SJSA1 (cell line): ENCODE data around the gene ATP8B4. TPM values are rescaled to one million over a fixed set of nuclear protein-coding genes. Genes with fewer than 3 reads are reported as not detected.

Source experiments
- DNase-seq, 2 experiments: peaks; one replicate each; pipeline ENCODE4 v3.0.0-alpha.2; 2015 to 2020; ENCODE audit warnings: low spot score in 2 of 2, low read depth in 1 of 2
- H3K27ac ChIP-seq: fragments of 250-450 bp; sonication (Bioruptor Pico); 2 replicates; pipeline ENCODE4 v1.5.1; 2020; ENCODE audit warnings: mild to moderate bottlenecking, moderate library complexity
- H3K27me3 ChIP-seq: fragments of 250-450 bp; sonication (Bioruptor Pico); replicated peaks from 2 replicates; pipeline ENCODE4 v1.5.1; 2020; ENCODE audit warnings: mild to moderate bottlenecking, moderate library complexity
- H3K36me3 ChIP-seq: fragments of 250-450 bp; sonication (Bioruptor Pico); 2 replicates; pipeline ENCODE4 v1.5.1; 2020; ENCODE audit warnings: mild to moderate bottlenecking
- H3K4me1 ChIP-seq: fragments of 250-450 bp; sonication (Bioruptor Pico); replicated peaks from 2 replicates; pipeline ENCODE4 v1.6.1; 2021; ENCODE audit warnings: mild to moderate bottlenecking
- H3K4me3 ChIP-seq: fragments of 250-450 bp; sonication (Bioruptor Pico); 2 replicates; pipeline ENCODE4 v1.5.1; 2020; ENCODE audit warnings: mild to moderate bottlenecking
- H3K9me3 ChIP-seq: fragments of 250-450 bp; sonication (Bioruptor Pico); replicated peaks from 2 replicates; pipeline ENCODE4 v1.5.1; 2020; ENCODE audit warnings: mild to moderate bottlenecking
- total RNA-seq: library from RNA; depleted of rRNA; stranded (reverse); fragments of >200 nt; shearing (Covaris generic); gene quantifications from 2 replicates; pipeline ENCODE4 v1.2.3, GENCODE V29; 2014; rRNA removed

ATP8B4 gene
- total RNA-seq, 1 experiment from 2014 or later, result 0.16 TPM

GRCh38 chr15:49824775-49825099 is 294.3 kb downstream of the ATP8B4 start:
- Histone ChIP-seq H3K9me3 (no peaks in the 10 kb centered on the region), H3K36me3 (no peaks in the 10 kb centered on the region), H3K4me1 (peaks cover 4% of the 10 kb centered on the region), H3K4me3 (no peak overlapping the region), H3K27ac (no peak overlapping the region), H3K27me3 (no peaks in the 10 kb centered on the region)
- no peak for DNase-seq

DNA sequence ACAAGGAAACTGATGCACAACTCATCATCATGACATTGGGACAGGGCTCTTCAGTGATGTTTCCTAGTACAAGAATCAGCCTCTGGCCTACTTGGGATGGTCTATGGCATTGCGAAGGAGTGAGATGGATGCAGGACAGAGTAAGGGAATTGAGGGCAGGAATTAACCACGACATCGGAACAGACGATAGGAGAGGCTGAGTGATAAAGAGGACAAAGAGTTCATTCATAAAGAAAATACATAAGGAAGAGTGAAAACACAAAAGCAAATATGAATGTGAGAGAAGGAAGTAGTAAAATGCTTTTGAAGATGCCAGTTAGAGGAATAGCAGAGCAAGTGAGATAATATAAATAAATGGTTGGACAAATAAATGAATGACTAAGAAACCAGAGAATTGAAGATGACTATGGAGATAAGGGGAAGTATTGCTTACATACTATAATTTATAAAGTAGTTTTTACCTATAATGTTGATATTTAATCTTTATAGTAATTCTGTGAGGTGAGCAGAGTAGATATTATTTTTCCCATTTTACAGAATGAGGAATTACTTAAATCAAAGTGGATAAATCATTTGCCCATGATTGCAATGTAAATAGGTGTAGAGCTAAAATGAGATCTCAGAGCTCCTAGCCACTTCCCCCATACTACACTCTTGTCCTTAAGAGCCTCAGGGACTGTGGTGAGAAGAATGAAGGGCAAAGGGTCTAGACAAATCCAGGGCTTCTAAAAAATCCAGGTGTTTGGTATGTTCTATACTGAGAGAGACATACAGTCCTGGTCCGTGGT is 294.9 kb downstream of the ATP8B4 start:
- Histone ChIP-seq H3K27ac (no peak overlapping the region), H3K36me3 (no peaks in the 10 kb centered on the region), H3K27me3 (no peaks in the 10 kb centered on the region), H3K4me1 (peaks cover 4% of the 10 kb centered on the region), H3K4me3 (no peak overlapping the region), H3K9me3 (no peaks in the 10 kb centered on the region)
- no peak for DNase-seq

DNA sequence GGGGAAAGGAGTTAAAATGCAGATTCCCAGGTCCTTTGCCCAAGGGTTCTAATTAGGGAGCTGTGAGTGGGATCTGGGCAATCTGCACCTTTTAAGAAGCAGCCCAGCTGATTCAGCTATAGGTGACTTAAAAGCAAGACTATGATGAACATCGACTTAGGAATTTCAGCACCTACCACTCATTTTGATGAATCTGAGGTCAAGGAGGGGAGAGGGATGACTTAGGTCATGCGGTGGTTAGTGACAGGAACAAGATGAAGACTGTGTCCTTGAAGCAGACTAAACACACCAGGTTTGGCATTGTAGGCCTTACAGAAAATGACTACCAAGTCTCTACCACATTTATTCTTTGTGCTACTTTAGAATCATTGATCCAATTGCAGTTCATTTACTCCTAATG is 301.9 kb downstream of the ATP8B4 start:
- Histone ChIP-seq H3K4me1 (peaks cover 15% of the 10 kb centered on the region; the same call in 1 of the 2 replicates), H3K27me3 (no peaks in the 10 kb centered on the region), H3K36me3 (no peaks in the 10 kb centered on the region), H3K27ac (no peak overlapping the region), H3K9me3 (no peaks in the 10 kb centered on the region), H3K4me3 (no peak overlapping the region)
- DNase-seq, result no peak

- peak; percentile 27 to 44 for DNase-seq
- H3K4me3 ChIP-seq, result no peak overlapping the region
- H3K27ac ChIP-seq, result no peak overlapping the region
These were observed 303.1 kb downstream of the ATP8B4 start for GRCh38 chr15:49815950-49816349.

GRCh38 chr15:49815526-49815925 is 303.5 kb downstream of the ATP8B4 start:
- Histone ChIP-seq H3K27ac (no peak overlapping the region), H3K9me3 (no peaks in the 10 kb centered on the region), H3K4me3 (no peak overlapping the region), H3K27me3 (no peaks in the 10 kb centered on the region), H3K36me3 (no peaks in the 10 kb centered on the region), H3K4me1 (peaks cover 15% of the 10 kb centered on the region; the same call in 1 of the 2 replicates)
- DNase-seq, result no peak

More at GRCh38 chr15:49815950-49816349, 303.1 kb downstream of the ATP8B4 start:
- H3K27me3 ChIP-seq, result no peaks in the 10 kb centered on the region
- H3K4me1 ChIP-seq, result peaks cover 15% of the 10 kb centered on the region; the same call in 1 of the 2 replicates
- H3K9me3 ChIP-seq, result no peaks in the 10 kb centered on the region
- no peaks in the 10 kb centered on the region for H3K36me3 ChIP-seq

- no peaks in the 10 kb centered on the region for H3K9me3 ChIP-seq
- peaks cover 15% of the 10 kb centered on the region; the same call in 1 of the 2 replicates for H3K4me1 ChIP-seq
- DNase-seq, result no peak
- H3K36me3 ChIP-seq, result no peaks in the 10 kb centered on the region
- H3K4me3 ChIP-seq, result no peak overlapping the region
- no peaks in the 10 kb centered on the region for H3K27me3 ChIP-seq
- no peak overlapping the region for H3K27ac ChIP-seq
These were observed 304.3 kb downstream of the ATP8B4 start for GRCh38 chr15:49814709-49815108.

GRCh38 chr15:49813625-49814024 is 305.4 kb downstream of the ATP8B4 start:
- H3K36me3 ChIP-seq, result no peaks in the 10 kb centered on the region
- DNase-seq, result no peak
- H3K27me3 ChIP-seq, result no peaks in the 10 kb centered on the region
- peaks cover 15% of the 10 kb centered on the region; the same call in 1 of the 2 replicates for H3K4me1 ChIP-seq
- H3K27ac ChIP-seq, result no peak overlapping the region
- no peaks in the 10 kb centered on the region for H3K9me3 ChIP-seq
- H3K4me3 ChIP-seq, result no peak overlapping the region

- Histone ChIP-seq H3K4me1 (peaks cover 2% of the 10 kb centered on the region; the same call in 1 of the 2 replicates), H3K27me3 (no peaks in the 10 kb centered on the region), H3K9me3 (no peaks in the 10 kb centered on the region; the same call in 1 of the 2 replicates), H3K36me3 (no peaks in the 10 kb centered on the region), H3K27ac (no peak overlapping the region), H3K4me3 (no peak overlapping the region)
- no peak for DNase-seq
These were observed 308.3 kb downstream of the ATP8B4 start for GRCh38 chr15:49810720-49811119.

DNA sequence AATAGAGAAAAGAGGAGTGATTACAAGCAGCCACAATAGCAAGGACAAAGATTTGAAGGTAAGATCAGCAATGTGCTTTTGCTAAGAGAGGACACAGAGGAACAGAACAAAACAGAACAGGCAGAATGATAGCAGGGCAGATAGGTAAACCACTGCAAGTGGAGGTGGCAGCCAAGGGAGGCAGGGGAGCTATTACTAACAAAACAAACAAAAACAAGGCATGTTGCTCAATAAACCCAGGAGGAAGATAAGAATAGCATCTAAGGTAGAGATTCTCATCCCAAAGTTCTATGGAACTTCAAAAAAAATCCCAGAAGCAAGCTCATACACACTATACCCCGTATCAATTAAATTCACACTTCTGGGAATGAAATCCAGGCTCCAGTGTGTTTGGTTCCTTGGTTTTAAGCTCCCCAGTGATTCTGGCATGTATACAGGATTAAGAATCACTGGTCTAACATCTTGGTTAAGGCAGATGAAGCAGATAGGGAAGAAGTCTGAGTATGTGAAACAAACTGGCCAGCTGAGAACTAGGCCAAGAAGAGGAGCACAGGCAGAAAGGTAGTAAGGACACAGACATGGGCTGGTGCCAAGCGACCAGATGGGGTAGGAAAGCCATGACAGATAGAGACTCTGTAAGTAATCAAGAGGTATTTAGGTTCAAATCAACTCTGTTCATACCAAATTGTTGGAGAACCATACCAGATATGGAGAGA is 309.0 kb downstream of the ATP8B4 start:
- Histone ChIP-seq H3K27me3 (no peaks in the 10 kb centered on the region), H3K4me3 (no peak overlapping the region), H3K27ac (no peak overlapping the region), H3K4me1 (no peaks in the 10 kb centered on the region), H3K9me3 (no peaks in the 10 kb centered on the region; the same call in 1 of the 2 replicates), H3K36me3 (no peaks in the 10 kb centered on the region)
- DNase-seq, result no peak

- no peaks in the 10 kb centered on the region for H3K4me1 ChIP-seq
- no peak for DNase-seq
- no peaks in the 10 kb centered on the region; the same call in 1 of the 2 replicates for H3K9me3 ChIP-seq
- no peaks in the 10 kb centered on the region for H3K27me3 ChIP-seq
- no peak overlapping the region for H3K27ac ChIP-seq
- H3K4me3 ChIP-seq, result no peak overlapping the region
- H3K36me3 ChIP-seq, result no peaks in the 10 kb centered on the region
These were observed 310.7 kb downstream of the ATP8B4 start for GRCh38 chr15:49808341-49808740.

Other genes with a start within 250 kb of the ATP8B4 start
- 0.13 TPM in 1 of 2 replicates, not detected in the other for gene SLC27A2, start 63.0 kb upstream of the ATP8B4 start, total RNA-seq
- not detected in 2 replicates for gene HDC, start 146.5 kb upstream of the ATP8B4 start, total RNA-seq
- 67.9 and 76.2 TPM in 2 replicates for gene GABPB1, start 236.0 kb upstream of the ATP8B4 start, total RNA-seq